HepG2 (cell line): ENCODE measurements around the gene SEMA4C. TPM values are rescaled to one million over a fixed set of nuclear protein-coding genes. Genes with fewer than 3 reads are reported as not detected.

Source experiments
- GLMP ChIP-seq: sonication (generic); formaldehyde crosslinking; IDR thresholded peaks from 2 replicates; pipeline ENCODE4 v1.9.0; 2021; ENCODE audit warnings: missing genetic modification reagents, mild to moderate bottlenecking, borderline replicate concordance
- HNRNPL ChIP-seq: fragments of 200-400 bp; formaldehyde crosslinking; IDR thresholded peaks from 2 replicates; pipeline ENCODE4 v1.6.1; 2017; ENCODE audit warnings: mild to moderate bottlenecking, low read depth, low read length
- IKZF1 ChIP-seq: fragments of 450-650 bp; IDR thresholded peaks from 2 replicates; pipeline ENCODE4 v1.7.1; 2016
- KDM2A ChIP-seq: sonication (generic); formaldehyde crosslinking; IDR thresholded peaks from 2 replicates; pipeline ENCODE4 v1.4.0; 2020; ENCODE audit warnings: low read depth, missing genetic modification reagents, borderline replicate concordance
- LBX2 ChIP-seq: sonication (generic); formaldehyde crosslinking; IDR thresholded peaks from 2 replicates; pipeline ENCODE4 v1.5.0; 2020; ENCODE audit warnings: missing genetic modification reagents, mild to moderate bottlenecking, borderline replicate concordance
- MEIS1 ChIP-seq: sonication (generic); formaldehyde crosslinking; IDR thresholded peaks from 2 replicates; pipeline ENCODE4 v1.9.0; 2021; ENCODE audit warnings: mild to moderate bottlenecking, missing genetic modification reagents, moderate library complexity, borderline replicate concordance
- MTERF4 ChIP-seq: sonication (generic); formaldehyde crosslinking; IDR thresholded peaks from 2 replicates; pipeline ENCODE4 v1.8.0; 2023; ENCODE audit warnings: mild to moderate bottlenecking, missing genetic modification reagents
- NFYB ChIP-seq: sonication (generic); formaldehyde crosslinking; IDR thresholded peaks from 2 replicates; pipeline ENCODE4 v1.4.0; 2020; ENCODE audit warnings: missing genetic modification reagents
- REL ChIP-seq: sonication (generic); formaldehyde crosslinking; conservative IDR thresholded peaks from 2 replicates; pipeline ENCODE4 v1.8.0; 2022; ENCODE audit warnings: mild to moderate bottlenecking, missing genetic modification reagents, moderate library complexity
- SRSF9 ChIP-seq: fragments of 200-400 bp; formaldehyde crosslinking; IDR thresholded peaks from 2 replicates; pipeline ENCODE4 v1.6.1; 2018; ENCODE audit warnings: borderline replicate concordance, mild to moderate bottlenecking, low read depth, low read length; ENCODE audit not compliant: insufficient read depth, poor library complexity, severe bottlenecking
- ZFP91 ChIP-seq: sonication (generic); formaldehyde crosslinking; IDR thresholded peaks from 2 replicates; pipeline ENCODE4 v1.9.0; 2022; ENCODE audit warnings: missing genetic modification reagents, mild to moderate bottlenecking, borderline replicate concordance
- ZNF558 ChIP-seq: sonication (generic); formaldehyde crosslinking; IDR thresholded peaks from 2 replicates; pipeline ENCODE4 v1.9.0; 2022; ENCODE audit warnings: mild to moderate bottlenecking, missing genetic modification reagents, borderline replicate concordance
- ZNF577 ChIP-seq: sonication (generic); formaldehyde crosslinking; IDR thresholded peaks from 2 replicates; pipeline ENCODE4 v1.4.0; 2020; ENCODE audit warnings: mild to moderate bottlenecking, low read depth, missing genetic modification reagents, borderline replicate concordance
- polyA plus RNA-seq, 8 experiments: library from polyadenylated mRNA; depleted of rRNA in 3 of 8; stranded (reverse) in 7 of 8; unstranded in 1 of 8; fragments of >200 nt; fragmentation: Illumina TruSeq in 4 of 8; extraction: Trizol in 4 of 8; gene quantifications; 2 replicates each; pipeline versions ENCODE4 v1.2.1 to v1.2.3, GENCODE V29; 2011 to 2016; ENCODE audit warnings: low read depth in 4 of 8, missing spikeins in 1 of 8, mixed read lengths in 1 of 8; ENCODE audit not compliant: insufficient read depth in 1 of 8
- total RNA-seq, 5 experiments: library from RNA; depleted of rRNA; stranded (reverse); fragments of >200 nt; fragmentation: Illumina TruSeq; extraction: Trizol; gene quantifications; 2 replicates each; pipeline ENCODE4 v1.2.3, GENCODE V29; 2016; ENCODE audit warnings: low read depth in 1 of 5
- TF ChIP-seq, protein P1 (sequence below): sonication (generic); formaldehyde crosslinking; IDR thresholded peaks from 2 replicates; pipeline ENCODE4 v1.5.1; 2020; ENCODE audit warnings: missing genetic modification reagents, mild to moderate bottlenecking, borderline replicate concordance
- TF ChIP-seq, protein P2 (sequence below): sonication (generic); formaldehyde crosslinking; IDR thresholded peaks from 2 replicates; pipeline ENCODE4 v1.4.0; 2020; ENCODE audit warnings: missing genetic modification reagents
- TF ChIP-seq, protein P3 (sequence below): IDR thresholded peaks from 2 replicates; pipeline ENCODE4 v1.6.1; 2018; ENCODE audit warnings: missing genetic modification reagents
- TF ChIP-seq, protein P4 (sequence below): sonication (generic); formaldehyde crosslinking; IDR thresholded peaks from 2 replicates; pipeline ENCODE4 v1.5.1; 2020; ENCODE audit warnings: missing genetic modification reagents, mild to moderate bottlenecking, borderline replicate concordance

The SEMA4C gene
- total and polyA plus RNA-seq, 2 of the 13 experiments (the other 11 are each of a cell fraction or from before 2014, with no cell fraction given) = 25.9 to 46.6 TPM

GRCh38 chr2:96857667-96858372 lies 12.1 kb downstream of the SEMA4C start, which contains the start of gene ANKRD39 (continued):
- peak; percentile 95 for TF ChIP-seq MTERF4 (CRISPR knock-in tag)
- TF ChIP-seq HNRNPL = peak; percentile 9; the same call in 1 of the 2 replicates
- no peak; the same call in 1 of the 2 replicates for TF ChIP-seq GLMP (CRISPR knock-in tag)
- TF ChIP-seq, protein P1, sequence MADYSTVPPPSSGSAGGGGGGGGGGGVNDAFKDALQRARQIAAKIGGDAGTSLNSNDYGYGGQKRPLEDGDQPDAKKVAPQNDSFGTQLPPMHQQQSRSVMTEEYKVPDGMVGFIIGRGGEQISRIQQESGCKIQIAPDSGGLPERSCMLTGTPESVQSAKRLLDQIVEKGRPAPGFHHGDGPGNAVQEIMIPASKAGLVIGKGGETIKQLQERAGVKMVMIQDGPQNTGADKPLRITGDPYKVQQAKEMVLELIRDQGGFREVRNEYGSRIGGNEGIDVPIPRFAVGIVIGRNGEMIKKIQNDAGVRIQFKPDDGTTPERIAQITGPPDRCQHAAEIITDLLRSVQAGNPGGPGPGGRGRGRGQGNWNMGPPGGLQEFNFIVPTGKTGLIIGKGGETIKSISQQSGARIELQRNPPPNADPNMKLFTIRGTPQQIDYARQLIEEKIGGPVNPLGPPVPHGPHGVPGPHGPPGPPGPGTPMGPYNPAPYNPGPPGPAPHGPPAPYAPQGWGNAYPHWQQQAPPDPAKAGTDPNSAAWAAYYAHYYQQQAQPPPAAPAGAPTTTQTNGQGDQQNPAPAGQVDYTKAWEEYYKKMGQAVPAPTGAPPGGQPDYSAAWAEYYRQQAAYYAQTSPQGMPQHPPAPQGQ (CRISPR knock-in tag) = no peak
- peak; percentile 80 for TF ChIP-seq KDM2A (CRISPR knock-in tag)
- TF ChIP-seq, protein P2, sequence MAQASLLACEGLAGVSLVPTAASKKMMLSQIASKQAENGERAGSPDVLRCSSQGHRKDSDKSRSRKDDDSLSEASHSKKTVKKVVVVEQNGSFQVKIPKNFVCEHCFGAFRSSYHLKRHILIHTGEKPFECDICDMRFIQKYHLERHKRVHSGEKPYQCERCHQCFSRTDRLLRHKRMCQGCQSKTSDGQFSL (CRISPR knock-in tag) = 0 out of 2 replicates have a peak, but pooled peaks have one; percentile 14
- TF ChIP-seq, protein P3, sequence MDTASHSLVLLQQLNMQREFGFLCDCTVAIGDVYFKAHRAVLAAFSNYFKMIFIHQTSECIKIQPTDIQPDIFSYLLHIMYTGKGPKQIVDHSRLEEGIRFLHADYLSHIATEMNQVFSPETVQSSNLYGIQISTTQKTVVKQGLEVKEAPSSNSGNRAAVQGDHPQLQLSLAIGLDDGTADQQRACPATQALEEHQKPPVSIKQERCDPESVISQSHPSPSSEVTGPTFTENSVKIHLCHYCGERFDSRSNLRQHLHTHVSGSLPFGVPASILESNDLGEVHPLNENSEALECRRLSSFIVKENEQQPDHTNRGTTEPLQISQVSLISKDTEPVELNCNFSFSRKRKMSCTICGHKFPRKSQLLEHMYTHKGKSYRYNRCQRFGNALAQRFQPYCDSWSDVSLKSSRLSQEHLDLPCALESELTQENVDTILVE (CRISPR knock-in tag) = peak; percentile 59; the same call in 1 of the 2 replicates
- peak; percentile 76; the same call in 1 of the 2 replicates for TF ChIP-seq REL (CRISPR knock-in tag)
- TF ChIP-seq, protein P4, sequence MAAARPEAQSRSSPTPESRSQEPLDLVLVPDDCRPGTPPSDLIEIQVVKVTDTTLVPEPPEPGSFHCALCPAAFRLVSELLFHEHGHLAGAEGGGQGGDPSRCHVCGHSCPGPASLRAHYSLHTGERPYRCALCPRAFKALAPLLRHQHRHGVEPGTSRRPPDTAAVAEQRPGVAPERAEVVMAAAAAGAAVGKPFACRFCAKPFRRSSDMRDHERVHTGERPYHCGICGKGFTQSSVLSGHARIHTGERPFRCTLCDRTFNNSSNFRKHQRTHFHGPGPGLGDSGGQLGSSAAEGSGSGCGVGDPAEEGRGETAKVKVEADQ (CRISPR knock-in tag) = peak; percentile 98
- no peak for TF ChIP-seq SRSF9
- peak; percentile 75; the same call in 1 of the 2 replicates for TF ChIP-seq ZNF558
- no peak for TF ChIP-seq IKZF1
- no peak for TF ChIP-seq LBX2 (CRISPR knock-in tag)
- no peak for TF ChIP-seq ZNF577 (CRISPR knock-in tag)
- TF ChIP-seq ZFP91 (CRISPR knock-in tag) = peak; percentile 93
- peak; percentile 96 for TF ChIP-seq NFYB (CRISPR knock-in tag)
- TF ChIP-seq MEIS1 = peak; percentile 84; the same call in 1 of the 2 replicates
